Measurements from ENCODE around the gene LYPD6. TPM values are rescaled to one million over a fixed set of nuclear protein-coding genes. Genes with fewer than 3 reads are reported as not detected.

Gene LYPD6
- total and polyA plus RNA-seq, 9 of the 15 experiments (the other 6 are each of a cell fraction or from before 2014, with no cell fraction given) = not detected

- TF ChIP-seq RNF219 (CRISPR knock-in tag; IDR thresholded peaks at IDR 0.05) (no peak), ATF6 (CRISPR knock-in tag; IDR thresholded peaks at IDR 0.05) (no peak), TCF7 (IDR thresholded peaks at IDR 0.05; ENCODE audit: borderline replicate concordance) (no peak), SIN3B (IDR thresholded peaks at IDR 0.05; ENCODE audit: low read depth) (no peak), CCNT2 (IDR thresholded peaks at IDR 0.05; ENCODE audit: borderline replicate concordance, extremely low read depth, insufficient read length, low read depth, low read length) (no peak), KLF13 (tag; IDR thresholded peaks at IDR 0.05; ENCODE audit: borderline replicate concordance, low read depth) (no peak), PBX2 (CRISPR knock-in tag; IDR thresholded peaks at IDR 0.05; ENCODE audit: low read depth) (no peak), PBX2 (tag; conservative IDR thresholded peaks at IDR 0.05; ENCODE audit: low read depth) (no peak), PHF8 (IDR thresholded peaks at IDR 0.05; ENCODE audit: borderline replicate concordance, low read length) (no peak)
These were observed 136.2 kb downstream of the LYPD6 start (continued) for GRCh38 chr2:149466635-149467034.
